Cardiac muscle cell (in vitro differentiated cells and primary cell): ENCODE measurements around the gene TRMT2A. TPM values are rescaled to one million over a fixed set of nuclear protein-coding genes. Genes with fewer than 3 reads are reported as not detected.

Experiments
- DNase-seq, 2 donors: peaks; one replicate each; pipeline versions ENCODE4 v3.0.0 to v3.0.0-alpha.2; 2010 to 2017; ENCODE audit warnings: low read depth in 1 of 2, low spot score in 1 of 2
- H3K27ac ChIP-seq: fragments of 200-600 bp; sonication (generic); 2 replicates; pipeline ENCODE4 v1.5.1; 2016
- H3K27me3 ChIP-seq: fragments of 200-600 bp; sonication (generic); 2 replicates; pipeline ENCODE4 v1.6.0; 2016; ENCODE audit warnings: control low read depth
- H3K36me3 ChIP-seq: fragments of 200-600 bp; sonication (generic); 2 replicates; pipeline ENCODE4 v1.5.1; 2016; ENCODE audit warnings: control low read depth
- H3K4me1 ChIP-seq: fragments of 200-600 bp; sonication (generic); 2 replicates; pipeline ENCODE4 v1.8.1; 2017; ENCODE audit warnings: low read depth, mild to moderate bottlenecking, mixed run types
- H3K4me3 ChIP-seq: fragments of 200-600 bp; sonication (generic); 2 replicates; pipeline ENCODE4 v1.5.1; 2016; ENCODE audit warnings: mild to moderate bottlenecking
- H3K9me3 ChIP-seq: fragments of 200-600 bp; sonication (generic); 2 replicates; pipeline ENCODE4 v1.5.1; 2017; ENCODE audit warnings: low read depth, mild to moderate bottlenecking, control low read depth
- polyA plus RNA-seq: library from polyadenylated mRNA; unstranded; fragments of >200 nt; fragmentation: Nextera tagmentation; extraction: Ambion mirVana; gene quantifications from 2 replicates; pipeline ENCODE4 v1.2.1, GENCODE V29; 2016
- total RNA-seq: library from RNA; depleted of rRNA; stranded (reverse); fragments of >200 nt; gene quantifications from 2 replicates; pipeline ENCODE4 v1.2.3, GENCODE V29; 2016
- TF ChIP-seq, protein P1 (sequence below): IDR thresholded peaks from 2 replicates; pipeline ENCODE4 v1.5.1; 2012; ENCODE audit warnings: low read depth, mild to moderate bottlenecking, low read length

Gene TRMT2A
- total and polyA plus RNA-seq, 2 experiments from 2014 or later, result 71.9 to 77.7 TPM

DNA sequence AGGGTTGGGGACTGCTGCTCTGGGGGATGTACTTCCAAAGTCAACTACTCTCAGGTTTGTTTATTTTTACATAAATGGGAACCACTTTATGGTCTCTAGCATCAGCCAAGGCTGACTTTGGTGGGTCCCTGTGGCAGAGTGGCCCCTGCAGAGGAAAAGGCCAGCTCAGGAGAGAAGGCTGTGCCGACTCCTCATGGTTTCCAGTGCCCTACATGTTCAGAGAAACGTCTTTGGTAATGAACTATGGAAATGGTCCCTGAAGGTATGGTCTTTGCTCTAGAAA lies 11.5 kb upstream of the TRMT2A start:
- no peak for DNase-seq
- Histone ChIP-seq H3K27me3 (no peaks in the 10 kb centered on the region), H3K27ac (peak overlapping the region; percentile 77), H3K9me3 (no peaks in the 10 kb centered on the region), H3K4me1 (peaks cover 9% of the 10 kb centered on the region), H3K36me3 (peaks cover 27% of the 10 kb centered on the region), H3K4me3 (no peak overlapping the region)
- TF ChIP-seq, protein P1, sequence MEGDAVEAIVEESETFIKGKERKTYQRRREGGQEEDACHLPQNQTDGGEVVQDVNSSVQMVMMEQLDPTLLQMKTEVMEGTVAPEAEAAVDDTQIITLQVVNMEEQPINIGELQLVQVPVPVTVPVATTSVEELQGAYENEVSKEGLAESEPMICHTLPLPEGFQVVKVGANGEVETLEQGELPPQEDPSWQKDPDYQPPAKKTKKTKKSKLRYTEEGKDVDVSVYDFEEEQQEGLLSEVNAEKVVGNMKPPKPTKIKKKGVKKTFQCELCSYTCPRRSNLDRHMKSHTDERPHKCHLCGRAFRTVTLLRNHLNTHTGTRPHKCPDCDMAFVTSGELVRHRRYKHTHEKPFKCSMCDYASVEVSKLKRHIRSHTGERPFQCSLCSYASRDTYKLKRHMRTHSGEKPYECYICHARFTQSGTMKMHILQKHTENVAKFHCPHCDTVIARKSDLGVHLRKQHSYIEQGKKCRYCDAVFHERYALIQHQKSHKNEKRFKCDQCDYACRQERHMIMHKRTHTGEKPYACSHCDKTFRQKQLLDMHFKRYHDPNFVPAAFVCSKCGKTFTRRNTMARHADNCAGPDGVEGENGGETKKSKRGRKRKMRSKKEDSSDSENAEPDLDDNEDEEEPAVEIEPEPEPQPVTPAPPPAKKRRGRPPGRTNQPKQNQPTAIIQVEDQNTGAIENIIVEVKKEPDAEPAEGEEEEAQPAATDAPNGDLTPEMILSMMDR, result no peak

DNA sequence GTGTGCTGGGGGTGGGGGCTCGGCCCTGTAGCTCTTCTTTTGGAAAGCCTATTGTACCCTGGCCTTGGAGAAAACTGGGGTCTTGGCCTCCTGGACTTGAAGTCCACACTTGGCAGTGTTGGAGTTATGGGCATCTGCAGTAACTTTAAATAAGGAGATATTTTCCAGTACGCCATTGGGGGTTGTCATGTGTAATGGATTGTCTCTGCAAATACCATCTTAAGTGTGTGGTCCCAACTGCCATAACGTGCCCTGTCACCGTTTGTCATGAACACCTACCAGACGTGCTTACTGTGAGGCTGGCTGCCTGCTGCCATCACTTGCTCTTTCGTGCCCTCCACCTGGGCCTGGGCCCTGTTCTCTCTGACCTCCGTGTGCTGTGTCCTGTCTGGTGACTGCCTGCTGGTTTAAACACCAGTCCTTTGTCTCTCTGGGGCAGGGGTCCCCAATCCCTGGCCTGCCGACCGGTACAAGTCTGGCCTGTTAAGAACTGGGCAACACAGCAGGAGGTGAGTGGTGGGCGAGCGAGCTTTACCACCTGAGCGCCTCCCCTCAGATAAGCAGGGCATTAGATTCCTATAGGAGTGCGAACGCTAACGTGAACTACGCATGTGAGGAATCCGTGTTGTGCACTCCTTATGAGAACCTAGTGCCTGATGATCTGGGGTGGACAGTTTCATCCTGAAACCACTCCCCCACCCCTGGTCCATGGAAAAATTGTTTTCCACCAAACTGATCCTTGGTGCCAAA lies 11.0 kb upstream of the TRMT2A start:
- H3K36me3 ChIP-seq, result peaks cover 28% of the 10 kb centered on the region
- H3K4me1 ChIP-seq, result peaks cover 9% of the 10 kb centered on the region
- peak overlapping the region; percentile 77 for H3K27ac ChIP-seq
- DNase-seq, result no peak
- no peak overlapping the region for H3K4me3 ChIP-seq
- no peaks in the 10 kb centered on the region for H3K9me3 ChIP-seq
- TF ChIP-seq, protein P1, result no peak
- no peaks in the 10 kb centered on the region for H3K27me3 ChIP-seq

- peaks cover 29% of the 10 kb centered on the region for H3K36me3 ChIP-seq
- peak overlapping the region; percentile 77 for H3K27ac ChIP-seq
These were observed 10.4 kb upstream of the TRMT2A start for GRCh38 chr22:20127318-20127868.

DNA sequence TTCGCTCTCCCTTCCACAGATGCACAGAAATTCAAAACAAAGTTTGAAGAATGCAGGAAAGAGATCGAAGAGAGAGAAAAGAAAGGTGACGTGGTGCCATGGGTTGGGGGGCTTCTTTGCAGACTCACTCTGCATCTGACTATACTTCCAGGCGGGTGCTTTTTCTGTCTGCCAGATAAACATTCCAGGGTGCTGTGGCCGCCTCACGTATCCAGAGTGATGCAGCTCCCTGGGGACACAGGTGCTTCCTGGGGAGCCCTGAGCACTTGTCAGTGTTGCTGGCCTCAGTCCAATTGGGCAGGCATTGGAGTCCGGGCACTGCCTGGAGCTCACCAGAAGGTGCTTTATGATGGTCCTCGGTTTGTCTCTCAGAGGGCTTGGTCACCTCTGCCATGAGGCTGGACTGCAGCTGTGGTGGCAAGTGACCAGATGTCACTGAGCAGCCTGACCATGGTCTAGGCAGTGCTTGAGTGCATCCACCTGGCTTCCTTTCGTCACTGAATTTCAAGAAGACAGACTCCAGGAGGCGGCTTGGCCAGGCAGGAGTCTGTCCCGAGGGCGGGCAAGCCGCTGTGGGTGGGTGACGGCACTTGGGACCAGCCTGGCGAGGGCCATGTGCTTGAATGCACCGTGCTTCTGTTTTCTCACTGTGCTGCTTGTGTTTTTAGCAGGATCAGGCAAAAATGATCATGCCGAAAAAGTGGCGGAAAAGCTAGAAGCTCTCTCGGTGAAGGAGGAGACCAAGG lies 9.4 kb upstream of the TRMT2A start:
- H3K9me3 ChIP-seq, result no peaks in the 10 kb centered on the region
- peak overlapping the region; percentile 51 for H3K27ac ChIP-seq
- no peak for DNase-seq
- no peak overlapping the region for H3K4me3 ChIP-seq
- H3K36me3 ChIP-seq, result peaks cover 36% of the 10 kb centered on the region
- no peaks in the 10 kb centered on the region for H3K27me3 ChIP-seq
- TF ChIP-seq, protein P1, result no peak
- no peaks in the 10 kb centered on the region for H3K4me1 ChIP-seq

More at GRCh38 chr22:20127318-20127868, 10.4 kb upstream of the TRMT2A start:
- no peak for DNase-seq
- Histone ChIP-seq H3K9me3 (no peaks in the 10 kb centered on the region), H3K4me1 (peaks cover 2% of the 10 kb centered on the region), H3K27me3 (no peaks in the 10 kb centered on the region), H3K4me3 (no peak overlapping the region)
- TF ChIP-seq, protein P1, result no peak

DNA sequence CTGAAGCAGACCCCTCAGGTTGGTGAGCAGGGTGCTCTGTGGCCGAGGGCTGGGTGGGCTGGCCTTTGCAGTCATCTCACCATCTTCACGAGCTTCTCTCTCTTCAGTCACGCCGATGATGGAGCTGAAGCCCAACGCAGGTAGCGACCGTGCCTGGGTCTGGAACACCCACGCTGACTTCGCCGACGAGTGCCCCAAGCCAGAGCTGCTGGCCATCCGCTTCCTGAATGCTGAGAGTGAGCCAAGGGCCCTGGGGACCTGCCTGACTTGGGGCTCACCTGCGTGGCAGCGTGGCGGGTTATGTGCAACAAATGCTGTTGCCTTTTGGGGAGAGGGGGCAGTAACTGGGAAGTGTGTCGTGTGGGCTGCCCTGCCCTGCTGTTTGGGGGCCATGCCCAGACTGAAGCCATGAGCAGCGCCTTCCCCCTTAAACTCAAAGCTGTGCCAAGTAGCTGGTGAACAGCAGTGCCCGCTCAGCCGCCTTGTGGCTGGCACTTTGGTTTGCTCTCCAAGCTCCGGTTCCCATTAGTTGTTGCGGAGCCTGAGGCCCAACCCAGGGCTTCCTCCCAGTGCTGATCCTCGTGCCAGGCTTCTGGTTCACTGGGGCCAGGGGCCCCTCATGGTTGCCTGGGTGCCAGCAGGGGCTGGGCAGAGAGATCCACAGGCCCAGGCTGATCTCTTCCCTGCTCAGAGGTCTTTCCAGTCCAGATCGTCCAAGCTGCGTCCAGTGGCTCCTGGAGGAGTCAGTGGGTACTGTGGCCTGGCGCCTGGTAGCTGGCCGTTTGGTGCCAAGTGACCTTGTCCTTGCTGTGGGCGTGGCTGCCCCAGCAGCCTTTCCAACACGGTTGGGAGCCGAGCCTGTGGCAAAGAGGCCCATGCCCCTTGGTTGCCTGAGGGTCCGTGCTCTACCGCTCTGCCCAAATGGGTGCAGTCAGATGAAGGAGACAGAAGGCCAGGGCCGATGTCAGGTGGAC lies 8.5 kb upstream of the TRMT2A start:
- Histone ChIP-seq H3K4me1 (no peaks in the 10 kb centered on the region), H3K36me3 (peaks cover 39% of the 10 kb centered on the region), H3K9me3 (no peaks in the 10 kb centered on the region), H3K4me3 (no peak overlapping the region), H3K27me3 (no peaks in the 10 kb centered on the region), H3K27ac (no peak overlapping the region)
- DNase-seq, result no peak
- TF ChIP-seq, protein P1, result no peak
